ENCODE results near the gene BDH2.

Gene BDH2

DNA sequence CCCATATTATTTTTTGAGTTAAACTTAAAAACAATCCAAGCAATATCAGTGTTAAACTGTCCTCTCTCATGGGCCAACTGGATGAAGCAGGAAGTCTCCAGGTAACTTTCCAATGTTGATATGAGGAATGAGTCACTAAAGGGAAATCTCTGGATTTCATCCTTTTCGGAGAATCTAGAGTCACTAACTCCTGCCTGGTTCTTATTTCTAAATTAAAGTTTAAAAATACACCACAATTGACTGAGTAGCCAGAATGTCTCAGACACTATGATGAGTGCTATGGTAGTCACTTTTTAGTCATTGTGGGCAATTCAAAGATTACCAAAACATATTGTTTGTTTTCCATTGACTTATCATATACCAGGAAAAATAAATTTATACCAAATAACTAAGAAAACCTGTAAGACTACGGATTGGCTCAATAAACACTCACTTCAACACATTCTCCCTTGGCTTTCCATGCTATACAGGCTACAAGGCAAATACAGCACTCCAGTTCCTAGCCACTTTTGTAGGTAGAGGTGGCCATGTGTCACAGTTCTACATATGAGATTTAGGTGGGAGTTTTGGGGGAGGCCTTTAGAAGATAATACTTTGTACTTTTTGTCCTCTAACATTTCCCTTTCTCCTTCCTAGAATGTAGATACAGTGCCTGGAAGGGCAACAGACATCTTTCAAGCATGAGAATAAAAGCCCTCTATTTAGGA, 31.6 kb downstream of the BDH2 start:
- CTCF ChIA-PET = no interaction called here
- POLR2A ChIA-PET = no interaction called here
- no peak for DNase-seq (ENCODE audit: extremely low spot score)
- TF ChIP-seq, protein P1, sequence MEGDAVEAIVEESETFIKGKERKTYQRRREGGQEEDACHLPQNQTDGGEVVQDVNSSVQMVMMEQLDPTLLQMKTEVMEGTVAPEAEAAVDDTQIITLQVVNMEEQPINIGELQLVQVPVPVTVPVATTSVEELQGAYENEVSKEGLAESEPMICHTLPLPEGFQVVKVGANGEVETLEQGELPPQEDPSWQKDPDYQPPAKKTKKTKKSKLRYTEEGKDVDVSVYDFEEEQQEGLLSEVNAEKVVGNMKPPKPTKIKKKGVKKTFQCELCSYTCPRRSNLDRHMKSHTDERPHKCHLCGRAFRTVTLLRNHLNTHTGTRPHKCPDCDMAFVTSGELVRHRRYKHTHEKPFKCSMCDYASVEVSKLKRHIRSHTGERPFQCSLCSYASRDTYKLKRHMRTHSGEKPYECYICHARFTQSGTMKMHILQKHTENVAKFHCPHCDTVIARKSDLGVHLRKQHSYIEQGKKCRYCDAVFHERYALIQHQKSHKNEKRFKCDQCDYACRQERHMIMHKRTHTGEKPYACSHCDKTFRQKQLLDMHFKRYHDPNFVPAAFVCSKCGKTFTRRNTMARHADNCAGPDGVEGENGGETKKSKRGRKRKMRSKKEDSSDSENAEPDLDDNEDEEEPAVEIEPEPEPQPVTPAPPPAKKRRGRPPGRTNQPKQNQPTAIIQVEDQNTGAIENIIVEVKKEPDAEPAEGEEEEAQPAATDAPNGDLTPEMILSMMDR (IDR thresholded peaks at IDR 0.05; ENCODE audit: control extremely low read depth, extremely low read depth, low read depth, missing control alignments) = no peak

DNA sequence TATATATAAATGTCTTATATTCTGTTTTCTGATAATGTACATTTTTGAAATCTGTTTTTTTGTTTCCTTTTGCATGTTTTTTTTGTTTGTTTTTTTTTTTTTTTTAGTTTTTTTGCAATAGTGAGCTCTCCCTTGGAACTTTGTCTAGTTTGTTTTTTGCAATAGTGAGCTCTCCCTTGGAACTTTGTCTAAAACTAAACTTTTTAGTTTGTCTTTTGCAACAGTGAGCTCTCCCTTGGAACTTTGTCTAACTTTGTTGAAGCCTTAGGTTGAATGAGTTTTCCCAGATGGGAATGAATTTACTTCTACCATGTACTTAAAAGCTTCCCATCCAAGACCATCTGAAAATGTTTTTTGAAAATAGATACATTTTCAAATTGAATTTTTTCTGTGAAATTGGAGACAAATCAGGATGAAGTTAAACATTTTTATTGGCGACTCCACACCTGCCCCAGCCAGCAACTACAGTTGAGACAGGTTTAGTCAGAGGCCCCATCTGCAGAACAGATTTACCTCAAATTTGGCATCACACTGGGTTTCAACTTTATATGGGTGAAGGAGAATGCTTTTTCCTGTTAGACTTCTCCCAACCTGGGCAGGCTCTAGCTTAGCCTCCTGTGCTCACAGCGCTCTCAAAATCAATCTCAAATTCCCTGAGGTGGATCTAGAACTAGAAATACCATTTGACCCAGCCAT, 39.0 kb downstream of the BDH2 start:
- no peak for DNase-seq (ENCODE audit: extremely low spot score)
- TF ChIP-seq, protein P1 (IDR thresholded peaks at IDR 0.05; ENCODE audit: control extremely low read depth, extremely low read depth, low read depth, missing control alignments) = no peak
- ChIA-PET CTCF (interaction anchor here (1.1 to 4.0 kb wide), 4 partner anchors 8 to 31 kb away, joined by 4 to 18 read pairs (median 10); no protein-coding TSS in a partner anchor), POLR2A (no interaction called here)

DNA sequence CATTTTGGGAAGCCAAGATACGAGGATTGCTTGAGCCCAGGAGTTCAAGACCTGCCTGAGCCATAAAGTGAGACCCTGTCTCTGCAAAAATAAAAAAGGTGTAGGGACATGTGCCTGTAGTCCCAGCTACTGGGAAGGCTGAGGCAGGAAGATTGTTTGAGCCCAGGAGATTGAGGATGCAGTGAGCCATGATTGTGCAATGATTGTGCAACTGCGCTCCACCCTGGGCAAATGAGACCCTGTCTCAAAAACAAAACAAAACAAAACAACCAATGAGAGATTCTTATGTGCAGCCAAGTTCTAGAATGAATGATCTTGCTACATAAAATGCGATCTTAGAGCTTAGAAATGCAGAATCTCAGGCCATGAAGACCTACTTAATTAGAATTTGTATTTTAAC, 45.6 kb downstream of the BDH2 start:
- TF ChIP-seq, protein P1 (IDR thresholded peaks at IDR 0.05; ENCODE audit: control extremely low read depth, extremely low read depth, low read depth, missing control alignments) = no peak
- no peak for DNase-seq (ENCODE audit: extremely low spot score)
- POLR2A ChIA-PET = no interaction called here
- CTCF ChIA-PET = interaction anchor here (1.2 kb wide), 1 partner anchor 46 kb away, joined by 3 read pairs; the partner anchor contains the start of gene BDH2

DNA sequence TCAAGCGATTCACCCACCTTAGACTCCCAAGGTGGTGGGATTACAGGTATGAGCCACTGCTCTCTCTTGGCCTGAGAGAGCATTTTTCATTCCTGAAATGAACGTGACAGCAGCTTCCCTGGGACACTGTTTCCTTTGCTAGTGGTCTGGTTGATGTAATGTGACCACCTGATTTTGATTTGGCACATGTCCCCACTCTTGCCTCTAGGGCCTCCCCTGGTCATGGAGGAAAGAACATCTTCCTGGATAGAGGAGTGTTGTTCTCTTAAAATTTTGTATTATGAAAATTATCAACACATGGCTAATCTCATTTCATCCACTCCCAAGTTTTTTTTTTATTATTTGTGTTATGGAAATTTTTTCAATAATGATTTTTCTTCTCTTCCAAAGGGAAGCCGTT, 46.9 kb downstream of the BDH2 start:
- POLR2A ChIA-PET = interaction anchor here (0.7 kb wide), 1 partner anchor 22 kb away, joined by 3 read pairs; no protein-coding TSS in a partner anchor
- TF ChIP-seq, protein P1 (IDR thresholded peaks at IDR 0.05; ENCODE audit: control extremely low read depth, extremely low read depth, low read depth, missing control alignments) = no peak
- CTCF ChIA-PET = interaction anchor here (0.9 to 2.1 kb wide), 10 partner anchors 8 to 604 kb away, joined by 3 to 13 read pairs (median 4); partner anchors contain the start of gene BDH2
- no peak for DNase-seq (ENCODE audit: extremely low spot score)

DNA sequence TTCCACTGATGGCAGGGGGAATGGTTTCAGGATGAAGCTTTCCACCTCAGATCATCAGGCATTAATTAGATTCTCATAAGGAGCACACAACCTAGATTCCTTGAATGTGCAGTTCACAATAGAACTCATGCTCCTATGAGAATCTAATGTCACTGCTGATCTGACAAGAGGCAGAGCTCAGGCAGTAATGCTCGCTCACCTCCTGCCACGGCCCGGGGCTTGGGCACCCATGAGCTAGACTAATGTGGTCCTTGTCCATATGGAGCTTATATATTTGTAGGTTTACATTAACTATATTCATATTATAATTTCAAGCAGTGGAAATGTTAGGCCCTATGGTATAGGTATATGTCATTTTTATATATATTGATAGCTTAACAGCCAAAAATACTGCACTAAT, 47.5 kb downstream of the BDH2 start:
- POLR2A ChIA-PET = interaction anchor here (0.7 kb wide), 1 partner anchor 22 kb away, joined by 3 read pairs; no protein-coding TSS in a partner anchor
- TF ChIP-seq, protein P1 (IDR thresholded peaks at IDR 0.05; ENCODE audit: control extremely low read depth, extremely low read depth, low read depth, missing control alignments) = no peak
- CTCF ChIA-PET = interaction anchor here (0.9 to 2.1 kb wide), 11 partner anchors 8 to 603 kb away, joined by 3 to 13 read pairs (median 3); partner anchors contain the start of gene BDH2
- no peak for DNase-seq (ENCODE audit: extremely low spot score)

DNA sequence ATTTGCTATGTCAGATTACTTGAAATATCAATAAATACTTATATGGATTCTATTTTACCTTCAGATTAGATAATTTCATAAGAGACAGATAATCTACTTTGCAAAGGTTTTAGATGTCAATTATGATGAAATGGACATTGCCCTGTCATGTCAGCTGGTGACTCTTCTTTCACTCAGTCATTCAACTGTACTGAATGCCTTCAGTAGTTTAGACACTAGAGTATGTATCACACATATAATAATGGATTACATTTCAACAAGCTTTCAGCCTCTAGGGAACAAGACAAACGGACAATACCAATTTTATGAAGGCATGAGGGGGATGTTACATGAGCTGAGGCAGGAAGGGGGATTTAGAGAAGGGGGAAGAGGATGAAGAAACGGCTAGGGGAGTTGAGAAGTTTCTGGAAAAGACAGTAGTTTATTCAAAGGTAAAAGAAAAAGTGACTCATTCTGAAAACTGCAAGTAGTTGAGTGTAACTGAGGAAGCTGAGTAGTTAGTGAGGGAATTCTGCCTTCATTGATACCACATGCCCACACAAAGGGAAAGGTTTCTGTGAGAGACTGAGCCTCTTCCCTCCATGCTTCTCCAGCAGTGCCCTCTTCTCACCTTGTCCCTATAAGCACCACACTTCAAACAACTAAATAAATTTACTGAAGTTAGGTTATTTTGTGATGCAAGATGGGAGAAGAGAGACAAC, 48.7 kb downstream of the BDH2 start:
- DNase-seq (ENCODE audit: extremely low spot score) = no peak
- TF ChIP-seq, protein P1 (IDR thresholded peaks at IDR 0.05; ENCODE audit: control extremely low read depth, extremely low read depth, low read depth, missing control alignments) = no peak
- ChIA-PET CTCF (interaction anchor here (0.7 to 2.3 kb wide), 5 partner anchors 9 to 49 kb away, joined by 3 to 13 read pairs (median 6); partner anchors contain the start of gene BDH2), POLR2A (interaction anchor here (0.7 kb wide), 1 partner anchor 1243 kb away, joined by 9 read pairs; no protein-coding TSS in a partner anchor)
